ENCODE data around the gene GPRC5C.
A peak's percentile ranks its signal among the peaks of the same experiment; 100 is the strongest.

GPRC5C gene, protein sequence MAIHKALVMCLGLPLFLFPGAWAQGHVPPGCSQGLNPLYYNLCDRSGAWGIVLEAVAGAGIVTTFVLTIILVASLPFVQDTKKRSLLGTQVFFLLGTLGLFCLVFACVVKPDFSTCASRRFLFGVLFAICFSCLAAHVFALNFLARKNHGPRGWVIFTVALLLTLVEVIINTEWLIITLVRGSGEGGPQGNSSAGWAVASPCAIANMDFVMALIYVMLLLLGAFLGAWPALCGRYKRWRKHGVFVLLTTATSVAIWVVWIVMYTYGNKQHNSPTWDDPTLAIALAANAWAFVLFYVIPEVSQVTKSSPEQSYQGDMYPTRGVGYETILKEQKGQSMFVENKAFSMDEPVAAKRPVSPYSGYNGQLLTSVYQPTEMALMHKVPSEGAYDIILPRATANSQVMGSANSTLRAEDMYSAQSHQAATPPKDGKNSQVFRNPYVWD

DNA sequence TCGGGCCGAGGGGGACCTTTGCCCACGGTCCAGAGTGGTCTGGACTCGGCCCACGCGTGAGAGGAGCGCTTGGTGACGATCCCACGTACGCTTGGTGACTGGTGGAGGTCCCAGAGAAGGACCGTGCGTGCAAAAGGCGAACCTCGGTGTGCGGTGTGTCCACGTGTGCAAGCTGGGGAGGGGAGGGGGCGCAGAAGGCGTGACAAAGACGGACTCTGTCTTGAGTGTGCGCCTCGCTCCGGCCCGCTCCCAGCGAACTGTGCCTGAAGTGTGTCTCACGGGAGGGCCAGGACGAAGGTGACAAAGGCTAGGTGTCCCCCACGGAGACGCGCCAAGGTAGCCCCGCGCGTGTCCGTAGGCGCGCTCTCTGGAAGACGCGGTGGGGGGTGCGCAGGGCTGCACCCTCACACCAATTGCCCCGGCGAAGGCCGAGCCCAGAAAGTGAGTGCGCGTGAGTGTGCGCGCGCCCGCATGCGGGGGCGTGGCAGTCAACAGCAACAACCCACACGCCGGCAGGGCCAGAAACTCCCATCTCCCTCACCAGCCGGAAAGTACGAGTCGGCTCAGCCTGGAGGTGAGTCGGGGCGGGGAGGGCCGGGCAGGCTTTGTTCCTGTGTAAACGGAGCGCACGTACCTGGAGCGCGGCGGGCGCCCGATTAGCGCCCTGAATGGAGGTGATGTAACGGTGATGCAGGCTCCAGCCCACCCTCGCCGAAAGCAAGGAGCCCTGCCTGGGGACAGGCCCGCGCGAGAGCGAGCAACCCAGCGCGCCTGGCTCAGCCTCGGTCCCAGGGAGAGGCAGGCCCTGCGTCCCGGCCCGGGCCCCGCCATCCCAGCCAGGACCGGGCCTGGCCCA is at the start of gene GPRC5C:
GPRC5C (plus strand) TSS at position 521 of the 856 bp plus-strand sequence. CDS start 7,689 bp downstream, outside the sequence.
- H3K4me1 ChIP-seq (ENCODE audit: control insufficient read depth, insufficient read depth, low read length), result peaks cover 16% of the 10 kb centered on the region
- no peak for DNase-seq (ENCODE audit: low read depth)
- H3K4me3 ChIP-seq (ENCODE audit: low read length), result peak within 1 kb of the TSS; percentile 80
- peaks cover 3% of the 10 kb centered on the region for H3K9me3 ChIP-seq (ENCODE audit: control insufficient read depth, low read length)
- no peaks in the 10 kb centered on the region for H3K36me3 ChIP-seq (ENCODE audit: control insufficient read depth, insufficient read depth, low read length, severe bottlenecking)
- peak within 1 kb of the TSS; percentile 76 for H3K9ac ChIP-seq (ENCODE audit: low read length)
- peaks cover 14% of the 10 kb centered on the region for H3K27me3 ChIP-seq (replicated peaks; ENCODE audit: control insufficient read depth, insufficient read depth, low read length)

DNA sequence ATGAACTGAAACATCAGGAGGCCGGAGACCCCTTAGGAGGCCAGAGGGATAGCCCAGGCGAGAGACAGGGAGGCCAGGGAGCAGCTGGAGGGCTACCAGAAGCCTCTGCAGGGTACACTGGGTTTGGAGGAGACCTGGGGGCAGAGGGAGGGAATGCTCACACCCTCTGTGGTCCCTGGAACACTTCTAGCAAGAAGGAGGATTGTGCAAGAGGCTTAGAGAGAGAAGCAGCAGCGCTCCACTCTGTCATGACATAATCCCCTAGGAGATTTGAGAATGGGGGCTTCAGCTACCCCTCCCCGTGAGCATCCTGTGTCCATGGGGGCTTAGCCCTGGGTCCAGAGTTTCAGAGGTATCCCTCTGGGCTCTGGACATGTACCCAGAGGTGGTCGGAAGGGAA is 48.7 kb upstream of the GPRC5C start:
- DNase-seq (ENCODE audit: low read depth), result no peak
- Histone ChIP-seq H3K27me3 (replicated peaks; ENCODE audit: control insufficient read depth, insufficient read depth, low read length) (peaks cover 25% of the 10 kb centered on the region), H3K9me3 (ENCODE audit: control insufficient read depth, low read length) (no peaks in the 10 kb centered on the region), H3K36me3 (ENCODE audit: control insufficient read depth, insufficient read depth, low read length, severe bottlenecking) (no peaks in the 10 kb centered on the region), H3K4me3 (ENCODE audit: low read length) (no peak overlapping the region), H3K4me1 (ENCODE audit: control insufficient read depth, insufficient read depth, low read length) (peaks cover 19% of the 10 kb centered on the region), H3K9ac (ENCODE audit: low read length) (no peak overlapping the region)

DNA sequence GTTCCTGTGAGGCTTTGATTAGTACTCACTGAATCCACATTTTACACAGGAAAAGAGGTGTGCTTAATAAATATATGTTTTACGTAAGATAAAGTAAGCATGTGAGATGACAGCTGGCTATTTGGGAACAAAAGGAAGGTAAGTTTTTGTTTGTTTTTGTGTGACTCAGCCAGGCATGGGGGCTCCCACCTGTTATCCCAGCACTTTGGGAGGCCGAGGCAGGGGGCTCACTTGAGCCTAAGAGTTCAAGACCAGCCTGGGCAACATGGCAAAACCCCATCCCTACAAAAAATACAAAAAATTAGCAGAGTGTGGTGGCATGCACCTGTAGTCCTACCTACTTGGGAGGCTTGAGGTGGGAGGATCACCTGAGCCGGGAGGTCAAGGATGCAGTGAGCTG is 46.7 kb upstream of the GPRC5C start:
- Histone ChIP-seq H3K4me1 (ENCODE audit: control insufficient read depth, insufficient read depth, low read length) (peaks cover 15% of the 10 kb centered on the region), H3K27me3 (replicated peaks; ENCODE audit: control insufficient read depth, insufficient read depth, low read length) (peaks cover 16% of the 10 kb centered on the region), H3K9ac (ENCODE audit: low read length) (no peak overlapping the region), H3K36me3 (ENCODE audit: control insufficient read depth, insufficient read depth, low read length, severe bottlenecking) (no peaks in the 10 kb centered on the region), H3K4me3 (ENCODE audit: low read length) (no peak overlapping the region), H3K9me3 (ENCODE audit: control insufficient read depth, low read length) (no peaks in the 10 kb centered on the region)
- DNase-seq (ENCODE audit: low read depth), result no peak

DNA sequence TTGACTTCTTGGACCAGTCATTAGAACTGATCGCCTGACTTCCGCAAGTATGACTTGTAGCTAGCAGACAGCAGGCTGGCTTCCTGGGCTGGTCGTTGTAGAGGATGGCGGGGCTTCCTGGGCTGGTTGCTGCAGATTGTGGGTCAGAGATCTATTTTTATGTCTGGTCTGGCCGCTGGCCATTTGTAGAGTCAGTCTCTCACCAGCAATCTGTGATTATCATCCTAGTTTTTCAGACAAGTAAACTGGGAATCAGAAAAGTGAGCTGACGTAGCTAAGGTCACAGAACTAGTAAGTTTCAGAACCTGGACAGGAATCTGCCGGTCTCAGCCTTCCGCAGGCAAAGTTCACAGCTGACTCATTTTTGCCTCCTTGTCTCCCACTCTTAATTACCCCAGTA is 45.5 kb upstream of the GPRC5C start:
- no peak overlapping the region for H3K4me3 ChIP-seq (ENCODE audit: low read length)
- H3K36me3 ChIP-seq (ENCODE audit: control insufficient read depth, insufficient read depth, low read length, severe bottlenecking), result no peaks in the 10 kb centered on the region
- H3K9me3 ChIP-seq (ENCODE audit: control insufficient read depth, low read length), result no peaks in the 10 kb centered on the region
- H3K9ac ChIP-seq (ENCODE audit: low read length), result no peak overlapping the region
- no peak for DNase-seq (ENCODE audit: low read depth)
- H3K4me1 ChIP-seq (ENCODE audit: control insufficient read depth, insufficient read depth, low read length), result peaks cover 21% of the 10 kb centered on the region
- peaks cover 8% of the 10 kb centered on the region for H3K27me3 ChIP-seq (replicated peaks; ENCODE audit: control insufficient read depth, insufficient read depth, low read length)

DNA sequence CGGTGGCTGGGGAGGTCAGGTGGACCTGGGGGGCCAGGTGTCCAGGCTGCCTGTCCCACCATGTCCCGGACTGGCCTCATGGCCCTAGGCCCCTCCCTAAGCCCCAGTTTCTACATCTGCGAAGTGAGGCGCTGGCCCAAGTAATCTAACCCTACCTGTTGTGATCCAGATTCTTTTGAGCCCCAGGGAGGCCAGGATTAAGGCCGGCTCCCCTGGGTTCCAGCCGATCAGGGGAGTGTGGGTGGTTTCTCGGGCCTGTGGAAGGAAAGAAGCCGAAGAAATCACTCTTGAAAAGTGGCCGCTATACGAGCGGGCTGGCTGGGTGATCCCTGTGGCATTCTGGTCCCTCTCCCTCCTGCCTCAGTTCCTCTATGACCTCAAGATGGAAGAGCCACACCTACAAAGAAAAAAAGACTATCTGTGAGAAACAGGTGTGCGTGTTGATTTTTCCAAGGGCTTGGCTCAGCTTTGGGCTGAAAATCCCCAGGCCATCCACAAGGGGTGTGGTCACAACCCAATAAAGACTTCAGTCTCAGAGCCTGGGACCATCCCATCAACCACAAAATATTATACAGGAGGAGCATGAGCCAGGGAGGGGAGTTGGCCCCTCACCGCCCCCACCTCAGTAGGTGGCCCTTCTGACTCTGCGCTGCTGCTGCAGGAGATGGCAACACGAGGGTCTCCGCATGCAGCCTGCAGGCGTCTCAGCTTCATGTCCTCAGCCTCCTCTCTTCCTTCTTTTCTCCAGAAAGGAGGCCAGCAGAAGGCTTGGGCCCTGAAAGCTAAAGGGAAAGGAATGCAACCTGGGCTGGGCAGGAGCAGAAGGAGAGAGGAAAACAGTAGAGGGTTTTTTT is 44.3 kb upstream of the GPRC5C start:
- Histone ChIP-seq H3K27me3 (replicated peaks; ENCODE audit: control insufficient read depth, insufficient read depth, low read length) (peaks cover 8% of the 10 kb centered on the region), H3K4me3 (ENCODE audit: low read length) (no peak overlapping the region), H3K9me3 (ENCODE audit: control insufficient read depth, low read length) (no peaks in the 10 kb centered on the region), H3K4me1 (ENCODE audit: control insufficient read depth, insufficient read depth, low read length) (peaks cover 32% of the 10 kb centered on the region), H3K36me3 (ENCODE audit: control insufficient read depth, insufficient read depth, low read length, severe bottlenecking) (no peaks in the 10 kb centered on the region), H3K9ac (ENCODE audit: low read length) (no peak overlapping the region)
- DNase-seq (ENCODE audit: low read depth), result no peak

DNA sequence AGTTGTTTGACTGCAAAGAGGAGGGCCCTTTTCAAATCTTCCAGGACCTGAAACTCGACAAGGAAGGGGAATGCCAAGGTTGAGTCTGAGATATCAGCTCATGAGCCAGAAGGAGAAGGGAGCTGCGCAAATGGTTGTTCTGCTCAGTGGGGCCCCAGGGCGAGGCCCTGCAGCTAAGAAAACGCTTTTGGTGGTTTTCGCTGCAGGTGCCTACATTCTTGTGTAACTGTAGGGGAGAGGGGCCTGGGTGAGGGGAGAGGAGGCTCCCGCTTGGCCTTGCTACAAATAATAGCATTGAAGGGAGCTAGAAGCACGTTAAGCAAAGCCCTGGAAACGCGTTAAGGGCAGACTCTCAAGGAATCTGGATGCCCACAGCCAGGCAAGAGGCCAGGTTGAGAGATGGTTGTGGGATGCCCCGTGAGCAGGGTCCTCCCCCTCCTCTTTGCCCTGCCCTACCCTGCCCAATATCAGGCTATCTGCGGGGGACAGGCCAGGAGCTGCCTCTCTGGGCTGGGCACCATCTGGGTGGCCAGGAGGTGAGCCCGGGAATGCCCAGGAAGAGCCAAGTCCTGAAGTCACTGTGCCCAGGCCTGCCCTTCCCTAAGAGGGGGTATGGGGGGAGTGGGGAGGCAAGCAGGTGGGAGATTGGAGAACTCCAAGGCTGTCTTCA is 42.7 kb upstream of the GPRC5C start:
- H3K27me3 ChIP-seq (replicated peaks; ENCODE audit: control insufficient read depth, insufficient read depth, low read length), result peaks cover 7% of the 10 kb centered on the region
- no peak for DNase-seq (ENCODE audit: low read depth)
- no peaks in the 10 kb centered on the region for H3K36me3 ChIP-seq (ENCODE audit: control insufficient read depth, insufficient read depth, low read length, severe bottlenecking)
- peaks cover 44% of the 10 kb centered on the region for H3K4me1 ChIP-seq (ENCODE audit: control insufficient read depth, insufficient read depth, low read length)
- no peak overlapping the region for H3K4me3 ChIP-seq (ENCODE audit: low read length)
- H3K9ac ChIP-seq (ENCODE audit: low read length), result no peak overlapping the region
- H3K9me3 ChIP-seq (ENCODE audit: control insufficient read depth, low read length), result no peaks in the 10 kb centered on the region

DNA sequence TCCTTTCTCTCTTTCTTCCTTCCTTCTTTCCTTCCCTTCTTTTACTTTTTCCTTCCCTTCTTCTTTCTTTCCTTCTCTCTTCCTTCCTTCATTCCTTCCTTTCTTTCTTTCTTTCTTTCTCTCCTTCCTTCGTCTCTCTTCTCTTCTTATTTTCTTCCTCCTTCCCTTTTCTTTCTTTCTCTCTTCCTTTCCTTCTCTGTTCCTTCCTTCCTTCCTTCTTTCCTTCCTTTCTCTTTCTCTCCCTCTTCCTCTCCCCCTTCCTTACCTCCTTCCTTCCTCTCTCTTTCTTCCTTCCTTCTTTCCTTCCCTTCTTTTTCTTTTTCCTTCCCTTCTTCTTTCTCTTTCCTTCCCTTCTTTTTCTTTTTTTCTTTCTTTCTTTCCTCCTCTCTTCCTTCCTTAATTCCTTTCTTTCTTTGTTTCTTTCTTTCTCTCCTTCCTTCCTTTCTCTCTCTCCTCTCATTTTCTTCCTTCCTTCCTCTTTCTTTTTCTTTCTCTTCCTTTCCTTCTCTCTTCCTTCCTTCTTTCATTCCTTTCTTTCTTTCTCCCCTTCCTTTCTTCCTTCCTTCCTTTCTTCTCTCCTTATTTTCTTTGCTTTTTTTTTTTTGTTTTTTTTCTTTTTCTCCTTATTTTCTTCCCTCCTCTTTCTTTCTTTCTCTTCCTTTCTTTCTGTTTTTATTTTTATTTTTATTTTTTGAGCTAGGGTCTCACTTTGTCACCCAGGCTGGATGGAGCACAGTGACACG is 41.8 kb upstream of the GPRC5C start:
- DNase-seq (ENCODE audit: low read depth), result no peak
- Histone ChIP-seq H3K4me3 (ENCODE audit: low read length) (no peak overlapping the region), H3K9me3 (ENCODE audit: control insufficient read depth, low read length) (no peaks in the 10 kb centered on the region), H3K4me1 (ENCODE audit: control insufficient read depth, insufficient read depth, low read length) (peaks cover 46% of the 10 kb centered on the region), H3K36me3 (ENCODE audit: control insufficient read depth, insufficient read depth, low read length, severe bottlenecking) (no peaks in the 10 kb centered on the region), H3K27me3 (replicated peaks; ENCODE audit: control insufficient read depth, insufficient read depth, low read length) (peaks cover 3% of the 10 kb centered on the region), H3K9ac (ENCODE audit: low read length) (no peak overlapping the region)

DNA sequence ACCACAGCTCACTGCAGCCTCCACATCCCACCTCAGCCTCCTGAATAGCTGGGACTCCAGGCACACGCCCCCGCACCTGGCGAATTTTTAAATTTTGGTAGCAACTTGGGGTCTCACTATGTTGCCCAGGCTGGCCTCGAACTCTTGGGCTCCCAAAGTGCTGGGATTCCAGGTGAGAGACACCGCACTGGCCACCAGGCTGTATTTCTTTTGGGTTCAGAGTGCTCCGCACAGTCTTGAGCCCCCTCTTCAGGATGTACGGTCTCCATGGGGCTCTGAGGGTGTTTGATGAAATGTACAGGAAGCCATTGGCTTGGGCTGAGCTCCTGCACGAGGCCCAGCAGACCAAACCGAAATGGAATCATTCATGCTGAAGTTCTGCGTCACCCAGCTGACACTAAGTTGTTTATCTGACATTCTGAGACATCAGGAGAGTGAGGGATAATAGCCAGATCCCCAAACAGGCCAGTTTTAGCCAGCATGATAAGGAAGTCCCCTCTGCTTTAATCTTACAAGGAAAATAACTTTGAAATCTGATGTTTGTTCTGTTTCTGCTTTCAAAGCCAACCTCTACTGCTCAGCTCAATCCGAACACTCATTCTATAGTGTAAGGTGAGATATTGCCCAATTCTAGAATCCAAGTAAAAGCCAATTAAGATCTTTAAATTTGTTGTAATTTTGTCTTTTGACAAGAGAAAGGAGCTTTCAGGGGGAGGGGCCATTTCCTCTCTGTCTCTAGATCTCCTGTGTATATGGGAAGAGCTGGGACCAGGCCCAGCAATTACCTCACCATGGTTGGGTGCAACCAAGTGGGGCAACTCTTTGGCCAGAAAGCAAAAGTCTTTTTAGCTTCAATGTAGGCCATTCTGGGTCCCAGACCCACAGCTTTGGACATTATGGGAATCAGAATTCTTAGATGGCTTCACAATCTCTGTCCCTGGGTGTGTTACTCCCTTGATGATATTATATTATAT is 40.9 kb upstream of the GPRC5C start:
- no peak overlapping the region for H3K4me3 ChIP-seq (ENCODE audit: low read length)
- DNase-seq (ENCODE audit: low read depth), result no peak
- peaks cover 3% of the 10 kb centered on the region for H3K27me3 ChIP-seq (replicated peaks; ENCODE audit: control insufficient read depth, insufficient read depth, low read length)
- H3K9me3 ChIP-seq (ENCODE audit: control insufficient read depth, low read length), result no peaks in the 10 kb centered on the region
- peaks cover 46% of the 10 kb centered on the region for H3K4me1 ChIP-seq (ENCODE audit: control insufficient read depth, insufficient read depth, low read length)
- no peaks in the 10 kb centered on the region for H3K36me3 ChIP-seq (ENCODE audit: control insufficient read depth, insufficient read depth, low read length, severe bottlenecking)
- no peak overlapping the region for H3K9ac ChIP-seq (ENCODE audit: low read length)

DNA sequence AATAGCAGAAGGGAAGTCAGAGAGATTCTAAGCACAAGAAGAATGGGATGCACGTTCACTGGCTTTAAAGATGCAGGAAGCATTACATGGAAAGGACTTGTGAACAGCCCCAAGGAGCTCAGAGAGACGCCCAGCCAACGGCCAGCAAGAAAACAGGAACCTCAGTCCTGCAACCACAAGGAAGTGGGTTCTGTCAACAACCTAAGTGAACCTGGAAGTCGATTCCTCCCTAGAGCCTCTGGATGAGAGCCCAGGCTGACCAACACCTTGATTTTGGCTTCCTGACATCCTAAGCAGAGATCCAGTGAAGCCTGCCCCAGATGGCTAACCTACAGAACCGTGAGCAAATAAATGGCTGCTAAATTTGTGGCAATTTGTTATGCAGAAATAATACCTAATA is 40.1 kb upstream of the GPRC5C start:
- Histone ChIP-seq H3K9me3 (ENCODE audit: control insufficient read depth, low read length) (no peaks in the 10 kb centered on the region), H3K4me3 (ENCODE audit: low read length) (no peak overlapping the region), H3K27me3 (replicated peaks; ENCODE audit: control insufficient read depth, insufficient read depth, low read length) (peaks cover 3% of the 10 kb centered on the region), H3K9ac (ENCODE audit: low read length) (no peak overlapping the region), H3K36me3 (ENCODE audit: control insufficient read depth, insufficient read depth, low read length, severe bottlenecking) (no peaks in the 10 kb centered on the region), H3K4me1 (ENCODE audit: control insufficient read depth, insufficient read depth, low read length) (peaks cover 38% of the 10 kb centered on the region)
- no peak for DNase-seq (ENCODE audit: low read depth)
